GM18520 (cell line): ENCODE measurements around the gene LCMT1.

Experiments used
- ATAC-seq: cut with Tn5 transposase; IDR thresholded peaks from one replicate; pipeline ENCODE4 v1.9.1; 2021; ENCODE audit not compliant: unreplicated experiment

LCMT1 gene

DNA sequence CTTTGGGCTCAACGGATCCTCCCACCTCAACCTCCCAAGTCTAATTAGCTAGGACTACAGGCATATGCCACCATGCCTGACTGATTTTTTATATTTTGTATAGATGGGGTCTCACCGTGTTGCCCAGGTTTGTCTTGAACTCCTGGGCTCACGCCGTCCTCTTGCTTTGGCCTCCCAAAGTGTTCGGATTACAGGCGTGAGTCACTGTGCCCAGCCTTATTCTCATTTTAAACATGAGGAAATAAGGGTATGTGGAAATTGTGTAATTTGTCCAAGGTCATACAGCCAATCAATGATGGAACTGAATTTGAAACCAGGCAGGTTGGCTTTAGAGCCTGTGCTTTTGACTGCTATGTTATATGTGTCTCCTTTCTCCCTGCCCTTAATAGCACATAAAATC is 77.8 kb downstream of the LCMT1 start:
- no peak for ATAC-seq

DNA sequence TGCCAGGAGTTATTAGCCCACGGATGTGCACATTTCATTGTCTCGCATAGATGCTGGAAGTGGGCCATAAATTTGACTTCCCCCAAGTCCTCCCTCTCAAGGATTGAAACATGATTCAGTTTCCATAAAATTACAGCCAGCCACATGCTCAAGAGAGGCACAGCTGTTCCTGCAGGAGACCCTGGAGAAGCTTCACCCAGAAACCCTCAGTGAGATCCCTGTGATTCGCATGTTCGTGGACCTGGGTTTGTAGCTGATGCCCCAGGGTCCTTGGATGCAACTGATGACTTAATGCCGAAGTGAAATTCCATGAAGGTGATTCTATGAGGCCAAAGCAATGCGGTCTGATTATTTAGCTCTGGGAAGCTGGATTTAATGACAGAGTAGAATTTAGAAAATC is 80.6 kb downstream of the LCMT1 start:
- no peak for ATAC-seq

DNA sequence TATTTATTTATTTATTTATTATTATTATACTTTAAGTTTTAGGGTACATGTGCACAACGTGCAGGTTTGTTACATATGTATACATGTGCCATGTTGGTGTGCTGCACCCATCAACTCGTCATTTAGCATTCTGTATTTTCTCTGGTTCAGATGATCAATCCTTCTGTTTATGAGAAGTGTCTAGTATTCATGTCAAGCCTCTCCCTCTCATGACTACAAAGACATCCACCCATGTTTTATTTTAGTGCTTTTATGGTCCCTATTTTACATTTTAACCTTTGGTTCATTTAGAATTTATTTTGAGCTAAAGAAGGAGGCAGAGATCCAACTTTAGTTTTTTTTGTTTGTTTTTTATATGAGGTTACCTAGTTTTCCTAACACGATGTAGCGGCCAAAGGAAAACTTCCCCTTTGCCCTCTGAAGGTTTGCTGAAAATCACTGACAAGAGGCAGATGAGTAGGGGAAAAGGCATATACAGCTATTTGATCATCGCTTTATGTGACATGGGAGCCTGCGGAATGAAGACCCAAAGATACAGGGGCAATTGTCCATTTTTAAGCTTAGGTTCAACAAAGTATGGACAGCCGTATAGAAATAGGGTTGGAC is 82.8 kb downstream of the LCMT1 start:
- no peak for ATAC-seq

DNA sequence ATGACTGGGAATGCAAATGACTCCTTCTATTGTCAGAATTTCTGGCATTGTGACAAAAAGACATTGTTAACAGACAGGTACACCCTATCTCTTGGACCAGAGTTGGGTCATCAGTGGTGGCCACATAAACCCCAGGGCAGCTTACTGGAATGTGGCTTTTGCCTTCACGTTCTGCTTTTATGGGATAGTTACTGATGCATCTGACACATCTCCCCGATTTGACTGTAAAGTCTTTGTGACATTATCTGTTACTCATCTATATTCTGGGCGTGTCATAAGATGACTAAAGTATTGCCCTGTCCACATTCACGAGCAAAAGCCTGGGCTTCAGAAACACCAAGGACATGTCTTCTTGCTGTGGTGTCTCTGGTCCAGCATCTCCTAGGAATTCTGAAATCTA is 86.5 kb downstream of the LCMT1 start:
- ATAC-seq = no peak

DNA sequence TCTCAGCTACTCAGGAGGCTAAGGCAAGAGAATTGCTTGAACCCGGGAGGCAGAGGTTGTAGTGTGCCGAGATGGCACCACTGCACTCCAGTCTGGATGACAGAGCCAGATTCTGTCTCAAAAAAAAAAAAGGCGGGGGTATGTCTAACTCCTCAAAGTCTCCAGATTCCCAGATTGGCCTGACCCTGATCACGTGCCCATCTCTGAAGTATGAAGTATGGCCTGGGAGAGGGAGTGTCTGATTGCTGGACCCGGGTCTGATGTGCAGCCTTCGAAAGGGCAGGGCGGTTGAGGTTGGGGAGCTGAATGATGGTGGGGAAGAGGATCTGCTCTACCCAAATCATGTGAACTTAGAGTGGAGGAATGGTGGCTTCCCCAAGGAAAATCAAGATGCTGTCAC is 87.9 kb downstream of the LCMT1 start:
- ATAC-seq = no peak

DNA sequence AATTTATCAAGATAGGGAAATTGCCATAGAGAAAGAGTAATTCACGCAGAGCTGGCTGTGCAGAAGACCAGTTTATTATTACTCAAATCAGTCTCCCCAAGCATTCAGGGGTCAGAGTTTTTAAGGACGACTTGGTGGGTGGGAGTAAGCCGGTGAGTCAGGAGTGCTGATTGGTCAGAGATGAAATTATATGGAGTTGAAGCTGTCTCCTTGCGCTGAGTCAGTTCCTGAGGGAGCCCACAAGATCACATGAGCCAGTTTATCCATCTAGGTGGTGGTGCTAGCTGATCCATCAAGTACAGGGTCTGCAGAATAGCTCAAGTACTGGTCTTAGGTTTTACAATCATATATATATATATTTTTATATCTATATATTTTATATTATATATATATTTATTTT is 99.2 kb downstream of the LCMT1 start:
- ATAC-seq = no peak

DNA sequence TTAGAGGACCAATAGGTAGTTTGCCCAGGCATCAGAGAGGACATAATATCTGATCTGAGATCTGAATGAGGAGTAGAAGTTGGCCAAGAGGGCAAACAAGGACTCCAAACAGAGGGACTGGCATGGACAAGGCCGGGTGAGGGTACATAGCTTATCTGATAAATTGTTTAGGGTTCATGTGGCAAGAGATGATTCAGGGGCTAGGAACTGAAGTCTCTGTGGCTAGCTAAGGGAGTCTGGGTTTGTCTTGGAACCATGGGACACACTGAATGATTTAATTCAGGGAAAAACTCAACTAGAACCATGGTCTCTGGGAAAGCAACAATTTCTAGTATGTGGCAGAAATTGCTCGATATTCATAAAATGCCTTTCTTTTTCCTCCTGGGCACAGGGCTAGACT is 101.1 kb downstream of the LCMT1 start:
- ATAC-seq = no peak

DNA sequence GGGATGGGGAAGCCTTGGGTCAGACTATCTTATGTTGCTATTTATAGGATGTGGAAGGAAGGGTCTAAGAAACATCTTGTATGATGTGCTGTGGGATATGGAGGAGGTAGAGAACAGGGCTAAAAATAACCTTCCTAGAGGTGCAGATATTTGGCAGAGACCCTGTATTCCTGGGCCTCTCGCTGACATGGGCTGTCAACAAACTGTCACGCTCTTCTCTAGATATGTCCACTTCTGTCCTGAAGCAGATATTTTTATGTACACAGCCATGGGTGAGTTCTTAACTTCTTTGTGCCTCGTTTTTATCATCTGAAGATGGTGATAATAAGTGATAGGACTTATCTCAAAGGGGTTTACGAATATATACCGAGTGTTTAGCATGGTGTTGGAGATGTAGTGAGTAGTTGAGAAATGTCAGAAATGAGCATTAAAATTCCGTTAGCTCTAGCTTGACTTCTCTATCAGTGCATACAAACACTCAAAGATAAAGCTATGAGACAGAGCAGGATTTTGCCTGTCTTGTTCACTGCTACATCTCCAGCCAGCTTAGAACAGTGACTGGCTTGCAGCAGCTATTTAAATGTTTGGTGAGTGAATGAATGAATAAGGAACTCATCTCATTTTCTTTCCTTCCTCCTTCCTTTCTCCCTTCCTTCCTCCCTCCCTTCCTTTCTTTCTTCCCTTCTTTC is 102.3 kb downstream of the LCMT1 start:
- no peak for ATAC-seq

DNA sequence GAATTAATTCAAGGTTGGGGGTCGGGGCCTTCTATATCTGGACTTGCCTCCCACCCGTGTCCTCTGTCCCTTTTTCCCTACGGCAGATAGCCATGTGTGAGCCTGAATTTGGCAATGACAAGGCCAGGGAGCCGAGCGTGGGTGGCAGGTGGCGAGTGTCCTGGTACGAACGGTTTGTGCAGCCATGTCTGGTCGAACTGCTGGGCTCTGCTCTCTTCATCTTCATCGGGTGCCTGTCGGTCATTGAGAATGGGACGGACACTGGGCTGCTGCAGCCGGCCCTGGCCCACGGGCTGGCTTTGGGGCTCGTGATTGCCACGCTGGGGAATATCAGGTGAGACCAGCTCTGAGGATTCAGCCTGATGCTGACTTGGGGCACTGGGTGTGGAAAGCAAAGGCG is 105.6 kb downstream of the LCMT1 start:
- no peak for ATAC-seq

DNA sequence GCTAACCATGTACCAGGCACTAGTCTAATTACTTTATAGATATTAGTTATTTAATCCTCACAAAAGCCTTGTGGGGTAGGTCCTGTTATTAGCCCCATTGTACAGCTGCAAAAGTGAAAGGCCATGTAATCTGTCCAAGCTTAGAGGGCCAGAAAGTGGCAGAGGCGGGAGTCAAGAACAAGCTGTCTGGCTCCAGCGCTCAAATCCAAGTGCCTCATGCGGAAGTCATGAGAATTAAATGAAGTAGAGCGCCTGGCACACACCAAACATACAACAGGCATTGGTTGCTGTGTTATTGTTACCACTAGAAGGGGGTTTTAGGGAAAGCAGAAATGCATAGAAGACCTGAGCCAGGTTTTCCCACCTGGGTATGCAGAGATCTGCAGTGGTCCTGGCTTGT is 106.4 kb downstream of the LCMT1 start:
- no peak for ATAC-seq

DNA sequence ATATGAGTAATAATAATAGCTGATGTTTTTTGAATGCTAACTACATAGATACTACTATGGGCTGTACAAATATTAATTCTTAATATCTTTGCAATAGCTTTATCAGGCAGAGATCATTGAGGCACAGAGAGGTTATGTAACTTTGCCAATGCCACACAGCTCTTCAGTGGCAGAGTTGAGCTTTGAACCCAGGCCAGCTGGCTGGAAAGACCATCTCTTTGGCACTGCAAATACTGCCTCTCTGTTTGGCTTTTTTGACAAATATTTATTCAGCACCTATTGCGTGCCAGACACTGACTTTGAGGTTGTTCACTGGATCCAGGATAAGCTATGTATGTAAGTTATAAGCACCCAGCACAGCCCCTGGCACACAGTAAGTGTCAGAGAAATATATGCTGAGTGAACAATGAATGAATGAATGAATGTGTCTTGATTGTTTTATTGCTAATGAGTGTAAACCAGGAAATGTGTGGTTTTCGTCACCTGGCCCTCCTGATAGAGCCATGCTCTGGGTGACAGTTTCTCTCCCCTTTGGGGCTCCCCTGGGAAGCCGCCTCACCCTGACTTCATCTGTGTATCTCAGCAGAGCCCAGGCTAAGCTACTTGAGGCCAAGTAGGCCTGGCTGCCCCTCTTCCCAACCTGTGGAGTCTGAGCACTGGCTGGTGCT is 107.7 kb downstream of the LCMT1 start:
- no peak for ATAC-seq

DNA sequence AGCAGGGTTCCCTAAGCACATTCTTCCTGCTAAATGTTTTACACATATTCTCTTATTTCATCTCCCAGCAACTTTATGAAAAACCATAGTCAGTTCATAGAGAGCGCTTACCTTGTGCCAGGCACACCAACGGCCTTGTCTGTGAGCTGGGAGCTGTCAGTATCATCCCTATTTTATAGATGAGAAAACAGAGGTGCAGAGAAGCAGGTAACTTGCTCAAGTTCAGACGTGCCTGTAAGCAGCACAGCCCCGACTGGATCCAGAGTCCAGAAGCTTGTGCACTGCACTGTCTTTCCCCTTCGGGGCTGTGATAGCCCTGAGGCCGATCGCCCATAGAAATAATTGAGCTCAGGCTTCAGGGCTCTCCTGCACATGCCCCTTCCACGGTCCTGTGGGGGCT is 111.4 kb downstream of the LCMT1 start:
- ATAC-seq = no peak

DNA sequence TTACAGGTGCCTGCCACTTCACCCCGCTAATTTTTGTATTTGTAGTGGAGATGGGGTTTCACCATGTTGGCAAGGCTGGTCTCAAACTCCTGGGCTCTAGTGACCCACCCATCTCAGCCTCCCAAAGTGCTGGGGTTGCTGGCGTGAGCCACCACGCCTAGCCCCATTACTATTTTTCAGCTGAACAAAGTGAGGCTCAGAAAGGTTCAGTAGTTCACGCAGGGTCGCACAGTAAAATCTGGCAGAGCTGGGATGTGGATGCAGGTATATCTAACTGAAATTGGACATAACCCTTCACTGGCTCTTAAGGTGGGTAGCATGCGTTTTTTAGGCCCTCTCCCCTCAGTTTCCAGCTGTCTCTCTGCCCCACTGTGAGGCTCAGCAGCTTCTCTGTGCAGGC is 112.4 kb downstream of the LCMT1 start:
- no peak for ATAC-seq

DNA sequence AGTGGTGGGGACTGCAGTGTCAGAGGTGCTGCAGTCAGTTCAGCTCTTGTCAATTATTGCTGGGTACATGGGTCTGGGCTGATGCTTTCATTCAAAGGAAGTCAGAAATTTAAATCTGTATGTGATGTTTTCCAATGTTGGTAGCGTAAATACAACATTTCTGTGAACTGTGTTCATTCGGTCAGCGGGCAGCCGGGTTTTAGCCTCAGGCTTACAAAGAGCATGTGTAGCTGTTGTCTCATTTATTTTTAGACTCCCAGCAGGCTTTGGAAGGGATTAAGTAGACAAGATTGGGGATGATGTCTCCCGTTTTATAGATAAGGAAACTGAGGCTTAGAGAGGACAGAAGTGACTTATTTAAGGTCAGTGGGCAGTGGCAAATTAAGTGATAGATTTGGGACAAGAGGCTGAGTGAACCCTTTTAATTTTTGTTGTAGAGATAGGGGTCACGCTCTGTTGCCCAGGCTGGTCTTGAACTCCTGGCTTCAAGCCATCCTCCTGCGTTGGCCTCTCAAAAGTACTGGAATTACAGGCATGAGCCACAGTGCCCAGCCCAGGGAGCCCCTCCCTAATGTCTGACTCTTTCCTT is 113.3 kb downstream of the LCMT1 start:
- no peak for ATAC-seq
